Panc1 (cell line): ENCODE results near the gene IL22RA1. TPM values are rescaled to one million over a fixed set of nuclear protein-coding genes. Genes with fewer than 3 reads are reported as not detected.

ENCODE experiments used
- ATAC-seq: fragments of 200-7000 bp; cut with Tn5 transposase; 2 replicates; pipeline ENCODE4 v1.9.1; 2020; ENCODE audit warnings: mild to moderate bottlenecking, moderate library complexity
- BruUV-seq: library from RNA; stranded (reverse); fragments of 400-500 nt; replicated peaks from 2 replicates; lab custom pipeline; 2021; lab: Mats Ljungman, UMichigan
- CTCF ChIA-PET: fragments of 300-600 bp; sonication (Branson Sonifier 250); formaldehyde crosslinking; loops from one replicate; lab custom pipeline; 2022; ENCODE audit warnings: antibody characterized with exemption; lab: Charles Lee
- POLR2A ChIA-PET: fragments of 300-600 bp; sonication (Branson Sonifier 250); formaldehyde crosslinking; loops from one replicate; lab custom pipeline; 2022; ENCODE audit warnings: antibody characterized with exemption; lab: Charles Lee
- DNase-seq: peaks from one replicate; pipeline ENCODE4 v3.0.0-alpha.2; 2010; ENCODE audit warnings: low read depth, low spot score
- H3K27ac ChIP-seq: 2 replicates; pipeline ENCODE4 v1.5.1; 2011; ENCODE audit warnings: mild to moderate bottlenecking, low read length, inconsistent platforms
- H3K27me3 ChIP-seq: fragments of 200-500 bp; sonication (Bioruptor generic); 2 replicates; pipeline ENCODE4 v1.6.0; 2014; ENCODE audit warnings: low read length, inconsistent platforms; ENCODE audit not compliant: control insufficient read depth, insufficient read depth
- H3K36me3 ChIP-seq: fragments of 200-500 bp; sonication (Bioruptor generic); 2 replicates; pipeline ENCODE4 v1.5.1; 2014; ENCODE audit warnings: inconsistent platforms, mild to moderate bottlenecking, low read length, moderate library complexity; ENCODE audit not compliant: control insufficient read depth, insufficient read depth
- H3K4me1 ChIP-seq: 2 replicates; pipeline ENCODE4 v1.5.1; 2011; ENCODE audit warnings: inconsistent platforms, mild to moderate bottlenecking, low read length, moderate library complexity; ENCODE audit not compliant: control insufficient read depth, insufficient read depth
- H3K4me3 ChIP-seq, 2 experiments: 2 replicates each; pipeline ENCODE4 v1.5.1; 2011 to 2012; ENCODE audit warnings: low read depth in 2 of 2, low read length in 2 of 2, mild to moderate bottlenecking in 2 of 2, inconsistent platforms in 1 of 2, moderate library complexity in 1 of 2
- H3K9me3 ChIP-seq: fragments of 200-500 bp; sonication (Bioruptor generic); 2 replicates; pipeline ENCODE4 v1.5.1; 2014; ENCODE audit warnings: low read depth, mild to moderate bottlenecking, inconsistent platforms, low read length, moderate library complexity; ENCODE audit not compliant: control insufficient read depth, insufficient read depth
- POLR2AphosphoS5 ChIP-seq: IDR thresholded peaks from 2 replicates; pipeline ENCODE4 v1.6.1; 2012; ENCODE audit warnings: mild to moderate bottlenecking, low read depth, low read length, moderate library complexity
- SIN3A ChIP-seq: IDR thresholded peaks from 2 replicates; pipeline ENCODE4 v1.6.1; 2012; ENCODE audit warnings: low read depth, mild to moderate bottlenecking, low read length, moderate library complexity, borderline replicate concordance; ENCODE audit not compliant: insufficient read depth
- TCF7L2 ChIP-seq: IDR thresholded peaks from 2 replicates; pipeline ENCODE4 v1.6.1; 2011; ENCODE audit warnings: mild to moderate bottlenecking, low read depth, low read length, inconsistent platforms
- in situ Hi-C: cut with HindIII; loops from 2 replicates; pipeline ENCODE4 v1.10.0; 2016; ENCODE audit warnings: low sequenced_read_pairs, low pct_unique_long_range_greater_than_20kb
- intact Hi-C: fragments of 100-400 bp; cut with micrococcal nuclease; formaldehyde crosslinking; loops from one replicate; pipeline ENCODE4 v1.10.0; 2022; ENCODE audit not compliant: unreplicated experiment
- total RNA-seq: library from RNA; stranded (reverse); gene quantifications from one replicate; pipeline ENCODE4 v1.2.1, GENCODE V29; 2021; ENCODE audit not compliant: unreplicated experiment
- TF ChIP-seq, protein P1 (sequence below), 2 experiments: IDR thresholded peaks; 2 replicates each; pipeline ENCODE4 v1.6.1; 2011 to 2012; ENCODE audit warnings: low read depth in 2 of 2, control low read depth in 1 of 2, low read length in 1 of 2, mild to moderate bottlenecking in 1 of 2, moderate library complexity in 1 of 2; ENCODE audit not compliant: insufficient read depth in 1 of 2
- TF ChIP-seq, protein P2 (sequence below): fragments of 450-650 bp; IDR thresholded peaks from 2 replicates; pipeline ENCODE4 v1.5.1; 2017; ENCODE audit warnings: mild to moderate bottlenecking

IL22RA1 gene
- total RNA-seq, 1 experiment from 2014 or later, result 1.1 TPM

DNA sequence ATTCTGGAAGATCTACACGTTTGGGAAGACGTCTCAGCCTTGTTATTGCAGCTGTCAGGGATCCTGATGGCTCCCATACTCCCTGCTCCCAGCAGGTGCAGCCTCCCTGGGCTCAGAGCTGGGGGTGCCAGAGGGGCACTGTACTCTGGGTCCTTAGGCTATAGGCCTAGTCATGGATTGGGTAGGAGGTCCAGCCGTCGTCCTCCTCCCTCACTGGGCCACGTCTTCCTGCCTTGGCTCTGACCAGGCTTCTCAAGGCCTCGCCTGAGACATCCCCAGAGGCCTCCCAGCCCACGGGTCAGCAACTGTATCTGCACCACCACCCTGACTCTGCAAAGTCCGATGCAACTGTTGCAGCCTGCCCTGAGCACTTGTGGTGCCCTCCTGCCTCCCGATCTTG lies 49.2 kb downstream of the IL22RA1 start:
- CTCF ChIA-PET, result no interaction called here
- in situ Hi-C loops (no loop called here), intact Hi-C loops (no loop called here)
- Histone ChIP-seq H3K27me3 (no peaks in the 10 kb centered on the region), H3K9me3 (no peaks in the 10 kb centered on the region), H3K4me1 (no peaks in the 10 kb centered on the region), H3K27ac (no peak overlapping the region), H3K4me3 (no peak overlapping the region), H3K36me3 (no peaks in the 10 kb centered on the region)
- ATAC-seq, result peak; percentile 14; the same call in 1 of the 2 replicates
- TF ChIP-seq, protein P1, sequence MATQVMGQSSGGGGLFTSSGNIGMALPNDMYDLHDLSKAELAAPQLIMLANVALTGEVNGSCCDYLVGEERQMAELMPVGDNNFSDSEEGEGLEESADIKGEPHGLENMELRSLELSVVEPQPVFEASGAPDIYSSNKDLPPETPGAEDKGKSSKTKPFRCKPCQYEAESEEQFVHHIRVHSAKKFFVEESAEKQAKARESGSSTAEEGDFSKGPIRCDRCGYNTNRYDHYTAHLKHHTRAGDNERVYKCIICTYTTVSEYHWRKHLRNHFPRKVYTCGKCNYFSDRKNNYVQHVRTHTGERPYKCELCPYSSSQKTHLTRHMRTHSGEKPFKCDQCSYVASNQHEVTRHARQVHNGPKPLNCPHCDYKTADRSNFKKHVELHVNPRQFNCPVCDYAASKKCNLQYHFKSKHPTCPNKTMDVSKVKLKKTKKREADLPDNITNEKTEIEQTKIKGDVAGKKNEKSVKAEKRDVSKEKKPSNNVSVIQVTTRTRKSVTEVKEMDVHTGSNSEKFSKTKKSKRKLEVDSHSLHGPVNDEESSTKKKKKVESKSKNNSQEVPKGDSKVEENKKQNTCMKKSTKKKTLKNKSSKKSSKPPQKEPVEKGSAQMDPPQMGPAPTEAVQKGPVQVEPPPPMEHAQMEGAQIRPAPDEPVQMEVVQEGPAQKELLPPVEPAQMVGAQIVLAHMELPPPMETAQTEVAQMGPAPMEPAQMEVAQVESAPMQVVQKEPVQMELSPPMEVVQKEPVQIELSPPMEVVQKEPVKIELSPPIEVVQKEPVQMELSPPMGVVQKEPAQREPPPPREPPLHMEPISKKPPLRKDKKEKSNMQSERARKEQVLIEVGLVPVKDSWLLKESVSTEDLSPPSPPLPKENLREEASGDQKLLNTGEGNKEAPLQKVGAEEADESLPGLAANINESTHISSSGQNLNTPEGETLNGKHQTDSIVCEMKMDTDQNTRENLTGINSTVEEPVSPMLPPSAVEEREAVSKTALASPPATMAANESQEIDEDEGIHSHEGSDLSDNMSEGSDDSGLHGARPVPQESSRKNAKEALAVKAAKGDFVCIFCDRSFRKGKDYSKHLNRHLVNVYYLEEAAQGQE (IDR thresholded peaks at IDR 0.05; ENCODE audit: insufficient read depth in 1 of 2, low read depth in 2 of 2, low read length in 1 of 2), result no peak
- TF ChIP-seq, protein P2, sequence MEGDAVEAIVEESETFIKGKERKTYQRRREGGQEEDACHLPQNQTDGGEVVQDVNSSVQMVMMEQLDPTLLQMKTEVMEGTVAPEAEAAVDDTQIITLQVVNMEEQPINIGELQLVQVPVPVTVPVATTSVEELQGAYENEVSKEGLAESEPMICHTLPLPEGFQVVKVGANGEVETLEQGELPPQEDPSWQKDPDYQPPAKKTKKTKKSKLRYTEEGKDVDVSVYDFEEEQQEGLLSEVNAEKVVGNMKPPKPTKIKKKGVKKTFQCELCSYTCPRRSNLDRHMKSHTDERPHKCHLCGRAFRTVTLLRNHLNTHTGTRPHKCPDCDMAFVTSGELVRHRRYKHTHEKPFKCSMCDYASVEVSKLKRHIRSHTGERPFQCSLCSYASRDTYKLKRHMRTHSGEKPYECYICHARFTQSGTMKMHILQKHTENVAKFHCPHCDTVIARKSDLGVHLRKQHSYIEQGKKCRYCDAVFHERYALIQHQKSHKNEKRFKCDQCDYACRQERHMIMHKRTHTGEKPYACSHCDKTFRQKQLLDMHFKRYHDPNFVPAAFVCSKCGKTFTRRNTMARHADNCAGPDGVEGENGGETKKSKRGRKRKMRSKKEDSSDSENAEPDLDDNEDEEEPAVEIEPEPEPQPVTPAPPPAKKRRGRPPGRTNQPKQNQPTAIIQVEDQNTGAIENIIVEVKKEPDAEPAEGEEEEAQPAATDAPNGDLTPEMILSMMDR, result no peak
- TF ChIP-seq TCF7L2, result no peak
- no peak for TF ChIP-seq POLR2AphosphoS5
- no peak for TF ChIP-seq SIN3A
- BruUV-seq, result no TSS peak
- no peak for DNase-seq
- POLR2A ChIA-PET, result no interaction called here

DNA sequence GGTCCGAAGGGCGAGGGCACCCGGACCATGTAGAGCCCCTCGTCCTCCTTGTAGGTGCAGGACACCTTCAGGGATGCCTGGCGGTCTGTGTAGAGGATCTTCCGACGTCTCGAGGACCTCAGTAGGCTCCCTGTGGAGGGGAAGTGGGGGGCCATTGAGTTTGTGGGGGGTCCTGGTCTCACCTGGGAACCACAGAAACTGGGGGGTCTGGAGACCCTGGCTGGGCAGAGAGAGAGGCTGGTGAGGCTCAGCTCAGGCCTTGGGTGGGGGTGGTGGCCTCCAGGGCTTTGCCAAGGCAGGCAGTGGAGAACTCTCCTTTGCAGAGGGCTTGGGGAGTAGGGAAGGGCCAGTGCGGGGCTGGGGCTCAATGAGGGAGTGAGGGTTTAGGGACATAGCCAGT lies 50.0 kb downstream of the IL22RA1 start:
- H3K27me3 ChIP-seq, result no peaks in the 10 kb centered on the region
- in situ Hi-C loops, result no loop called here
- H3K9me3 ChIP-seq, result no peaks in the 10 kb centered on the region
- H3K4me1 ChIP-seq, result no peaks in the 10 kb centered on the region
- ChIA-PET POLR2A (interaction anchor here (0.6 kb wide), 1 partner anchor 1977 kb away, joined by 3 read pairs; no protein-coding TSS in a partner anchor), CTCF (interaction anchor here (0.6 kb wide), 1 partner anchor 192 kb away, joined by 6 read pairs; no protein-coding TSS in a partner anchor)
- H3K4me3 ChIP-seq, result no peak overlapping the region
- ATAC-seq (no peak), DNase-seq (no peak)
- no peak for TF ChIP-seq SIN3A
- TF ChIP-seq, protein P2, result no peak
- no peak for TF ChIP-seq TCF7L2
- no peaks in the 10 kb centered on the region for H3K36me3 ChIP-seq
- BruUV-seq, result no TSS peak
- H3K27ac ChIP-seq, result no peak overlapping the region
- intact Hi-C loops, result no loop called here
